K562 (cell line): ENCODE measurements around the gene ARHGEF1. TPM values are rescaled to one million over a fixed set of nuclear protein-coding genes. Genes with fewer than 3 reads are reported as not detected.
A peak's percentile ranks its signal among the peaks of the same experiment; 100 is the strongest.

Source experiments
- CBFB ChIP-seq: sonication (generic); formaldehyde crosslinking; IDR thresholded peaks from 2 replicates; pipeline ENCODE4 v1.4.0; 2020; ENCODE audit warnings: mild to moderate bottlenecking, missing genetic modification reagents
- ELF2 ChIP-seq: fragments of 250-450 bp; sonication (Bioruptor Pico); IDR thresholded peaks from 2 replicates; pipeline ENCODE4 v1.5.0; 2021; ENCODE audit warnings: mild to moderate bottlenecking
- HDAC6 ChIP-seq: IDR thresholded peaks from 2 replicates; pipeline ENCODE4 v1.6.1; 2012; ENCODE audit warnings: low read depth, mild to moderate bottlenecking, control low read depth, inconsistent platforms, low read length, moderate library complexity
- KAT7 ChIP-seq: sonication (generic); formaldehyde crosslinking; IDR thresholded peaks from 2 replicates; pipeline ENCODE4 v1.8.0; 2022; ENCODE audit warnings: missing genetic modification reagents, mild to moderate bottlenecking, borderline replicate concordance
- KDM2B ChIP-seq: fragments of 250-450 bp; sonication (Bioruptor Pico); IDR thresholded peaks from 2 replicates; pipeline ENCODE4 v1.8.0; 2021; ENCODE audit warnings: mild to moderate bottlenecking, moderate library complexity
- KDM5B ChIP-seq: fragments of 200-600 bp; sonication (generic); IDR thresholded peaks from 2 replicates; pipeline ENCODE4 v1.6.1; 2012; ENCODE audit warnings: low read depth, mild to moderate bottlenecking, moderate library complexity, low read length, control low read depth, inconsistent platforms; ENCODE audit not compliant: insufficient replicate concordance
- KLF13 ChIP-seq: fragments of 450-650 bp; IDR thresholded peaks from 2 replicates; pipeline ENCODE4 v1.6.1; 2016; ENCODE audit warnings: missing genetic modification characterization, low read depth, mild to moderate bottlenecking, missing compliant biosample characterization, moderate library complexity, borderline replicate concordance
- MAZ ChIP-seq, 2 experiments: fragments of 450-650 bp in 1 of 2; sonication (generic) in 1 of 2; formaldehyde crosslinking; IDR thresholded peaks in 1 of 2; conservative IDR thresholded peaks in 1 of 2; 2 replicates each; pipeline versions ENCODE4 v1.4.0 to v1.5.0; 2020; ENCODE audit warnings: mild to moderate bottlenecking in 1 of 2, missing genetic modification reagents in 1 of 2
- PATZ1 ChIP-seq: fragments of 250-450 bp; sonication (Bioruptor Pico); IDR thresholded peaks from 2 replicates; pipeline ENCODE4 v1.5.0; 2020; ENCODE audit warnings: mild to moderate bottlenecking, borderline replicate concordance
- PHB2 ChIP-seq: fragments of 450-650 bp; IDR thresholded peaks from 2 replicates; pipeline ENCODE4 v1.6.1; 2017; ENCODE audit warnings: low read depth
- RNF2 ChIP-seq: sonication (generic); IDR thresholded peaks from 2 replicates; pipeline ENCODE4 v1.6.1; 2016
- SAFB ChIP-seq: fragments of 200-400 bp; formaldehyde crosslinking; IDR thresholded peaks from 2 replicates; pipeline ENCODE4 v1.6.1; 2017; ENCODE audit warnings: low read depth, low read length, borderline replicate concordance
- TBL1XR1 ChIP-seq, 2 experiments: IDR thresholded peaks; 2 replicates each; pipeline ENCODE4 v1.6.1; 2012; ENCODE audit warnings: improper control_type of control experiment in 2 of 2, low read length in 2 of 2, mild to moderate bottlenecking in 1 of 2
- ZKSCAN1 ChIP-seq: fragments of 150-350 bp; IDR thresholded peaks from 2 replicates; pipeline ENCODE4 v1.6.1; 2016; ENCODE audit warnings: low read depth, low read length
- ZNF395 ChIP-seq: fragments of 200-800 bp; sonication (Bioruptor generic); IDR thresholded peaks from 2 replicates; pipeline ENCODE4 v1.6.1; 2017; ENCODE audit warnings: missing genetic modification characterization, missing compliant biosample characterization
- ZNF764 ChIP-seq: fragments of 250-450 bp; sonication (Bioruptor Pico); IDR thresholded peaks from 2 replicates; pipeline ENCODE4 v1.4.0; 2020; ENCODE audit warnings: low read depth, mild to moderate bottlenecking, moderate library complexity
- polyA plus RNA-seq, 8 experiments: library from polyadenylated mRNA; depleted of rRNA in 4 of 8; stranded (reverse) in 5 of 8; unstranded in 3 of 8; fragments of >200 nt; fragmentation: Nextera tagmentation in 2 of 8; fragmentation: Illumina TruSeq in 1 of 8; extraction: Ambion mirVana in 2 of 8; extraction: Trizol in 1 of 8; gene quantifications; 2 replicates each; pipeline versions ENCODE4 v1.2.1 to v1.2.3, GENCODE V29; 2011 to 2014; ENCODE audit warnings: inconsistent platforms in 1 of 8, missing spikeins in 1 of 8
- total RNA-seq, 7 experiments: library from RNA; depleted of rRNA in 6 of 7; stranded (reverse); fragments of >200 nt in 6 of 7; fragmentation: Illumina TruSeq in 2 of 7; extraction: Trizol in 2 of 7; gene quantifications; 2 replicates each; pipeline versions ENCODE4 v1.2.1 to v1.2.3, GENCODE V29; 2011 to 2021; ENCODE audit warnings: low replicate concordance in 1 of 7
- TF ChIP-seq, protein P1 (sequence below): fragments of 250-450 bp; sonication (Bioruptor Pico); IDR thresholded peaks from 2 replicates; pipeline ENCODE4 v1.9.0; 2021; ENCODE audit warnings: mild to moderate bottlenecking, inconsistent platforms
- TF ChIP-seq, protein P2 (sequence below): sonication (generic); formaldehyde crosslinking; IDR thresholded peaks from 2 replicates; pipeline ENCODE4 v1.8.0; 2022; ENCODE audit warnings: mild to moderate bottlenecking, missing genetic modification reagents, borderline replicate concordance

ARHGEF1 gene
- total and polyA plus RNA-seq, 9 of the 15 experiments (the other 6 are each of a cell fraction or from before 2014, with no cell fraction given) = 1.9 to 149 (median 29.8) TPM

DNA sequence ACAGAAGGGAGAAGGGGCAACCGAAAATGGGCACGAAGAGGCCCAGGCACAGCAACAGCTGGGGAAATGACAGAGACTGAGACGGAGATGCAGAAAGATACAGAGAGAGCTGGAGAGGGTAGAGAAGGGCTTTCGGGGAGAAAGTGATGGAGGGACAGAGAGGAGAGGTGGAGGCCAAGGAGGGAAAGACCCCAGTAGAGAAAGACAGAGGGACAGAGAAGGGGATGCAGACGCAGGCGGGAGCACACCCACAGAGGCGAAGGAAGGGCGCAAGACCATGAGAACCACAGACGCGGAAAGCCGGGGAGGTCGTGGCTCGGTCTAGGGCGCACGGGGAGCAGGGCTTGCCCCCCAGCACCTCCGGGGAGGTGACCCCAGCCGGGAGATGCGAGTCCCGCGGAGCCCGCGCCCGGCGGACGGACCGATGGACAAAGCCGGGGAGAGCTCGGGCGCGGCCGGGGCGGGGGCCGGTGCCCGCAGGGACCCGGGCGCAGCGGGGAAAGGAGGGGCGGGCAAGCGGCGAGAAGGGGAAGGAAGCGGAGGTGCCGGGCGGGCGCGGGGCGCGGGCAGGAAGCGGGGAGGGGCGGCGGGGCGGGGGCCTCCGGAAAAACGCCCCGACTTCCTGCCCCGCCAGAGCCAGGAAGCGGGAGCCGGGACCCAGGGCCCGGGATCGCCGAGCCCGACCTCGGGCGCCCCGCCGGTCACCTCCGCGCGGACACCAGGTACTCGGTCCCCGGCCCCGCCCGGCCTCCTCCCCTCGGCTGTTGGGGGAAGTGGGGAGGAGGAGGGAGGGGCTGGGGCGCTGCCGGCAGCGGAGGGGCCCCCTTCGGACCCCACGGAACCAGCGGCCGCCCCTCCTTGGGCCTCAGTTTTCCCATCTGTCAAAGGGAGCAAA, at the start of gene ARHGEF1 (continued):
- TF ChIP-seq KAT7 (CRISPR knock-in tag) (no peak), ZNF764 (CRISPR knock-in tag) (no peak), MAZ (CRISPR knock-in tag; conservative IDR thresholded peaks at IDR 0.05 in 1 of 2, IDR thresholded peaks at IDR 0.05 in 1 of 2) (peak; percentile 72 to 77), PATZ1 (CRISPR knock-in tag) (no peak), HDAC6 (no peak), KDM5B (peak; percentile 51), CBFB (CRISPR knock-in tag) (no peak), KLF13 (tag) (no peak), ZNF395 (CRISPR knock-in tag) (0 out of 2 replicates have a peak, but pooled peaks have one; percentile 29), PHB2 (0 out of 2 replicates have a peak, but pooled peaks have one; percentile 19), ELF2 (peak; percentile 50; the same call in 1 of the 2 replicates), SAFB (no peak), TBL1XR1 (IDR thresholded peaks at IDR 0.05; ENCODE audit: low read length in 2 of 2) (no peak), RNF2 (no peak), ZKSCAN1 (no peak), KDM2B (no peak)
- TF ChIP-seq, protein P1, sequence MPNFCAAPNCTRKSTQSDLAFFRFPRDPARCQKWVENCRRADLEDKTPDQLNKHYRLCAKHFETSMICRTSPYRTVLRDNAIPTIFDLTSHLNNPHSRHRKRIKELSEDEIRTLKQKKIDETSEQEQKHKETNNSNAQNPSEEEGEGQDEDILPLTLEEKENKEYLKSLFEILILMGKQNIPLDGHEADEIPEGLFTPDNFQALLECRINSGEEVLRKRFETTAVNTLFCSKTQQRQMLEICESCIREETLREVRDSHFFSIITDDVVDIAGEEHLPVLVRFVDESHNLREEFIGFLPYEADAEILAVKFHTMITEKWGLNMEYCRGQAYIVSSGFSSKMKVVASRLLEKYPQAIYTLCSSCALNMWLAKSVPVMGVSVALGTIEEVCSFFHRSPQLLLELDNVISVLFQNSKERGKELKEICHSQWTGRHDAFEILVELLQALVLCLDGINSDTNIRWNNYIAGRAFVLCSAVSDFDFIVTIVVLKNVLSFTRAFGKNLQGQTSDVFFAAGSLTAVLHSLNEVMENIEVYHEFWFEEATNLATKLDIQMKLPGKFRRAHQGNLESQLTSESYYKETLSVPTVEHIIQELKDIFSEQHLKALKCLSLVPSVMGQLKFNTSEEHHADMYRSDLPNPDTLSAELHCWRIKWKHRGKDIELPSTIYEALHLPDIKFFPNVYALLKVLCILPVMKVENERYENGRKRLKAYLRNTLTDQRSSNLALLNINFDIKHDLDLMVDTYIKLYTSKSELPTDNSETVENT (CRISPR knock-in tag) = no peak
- TF ChIP-seq, protein P2, sequence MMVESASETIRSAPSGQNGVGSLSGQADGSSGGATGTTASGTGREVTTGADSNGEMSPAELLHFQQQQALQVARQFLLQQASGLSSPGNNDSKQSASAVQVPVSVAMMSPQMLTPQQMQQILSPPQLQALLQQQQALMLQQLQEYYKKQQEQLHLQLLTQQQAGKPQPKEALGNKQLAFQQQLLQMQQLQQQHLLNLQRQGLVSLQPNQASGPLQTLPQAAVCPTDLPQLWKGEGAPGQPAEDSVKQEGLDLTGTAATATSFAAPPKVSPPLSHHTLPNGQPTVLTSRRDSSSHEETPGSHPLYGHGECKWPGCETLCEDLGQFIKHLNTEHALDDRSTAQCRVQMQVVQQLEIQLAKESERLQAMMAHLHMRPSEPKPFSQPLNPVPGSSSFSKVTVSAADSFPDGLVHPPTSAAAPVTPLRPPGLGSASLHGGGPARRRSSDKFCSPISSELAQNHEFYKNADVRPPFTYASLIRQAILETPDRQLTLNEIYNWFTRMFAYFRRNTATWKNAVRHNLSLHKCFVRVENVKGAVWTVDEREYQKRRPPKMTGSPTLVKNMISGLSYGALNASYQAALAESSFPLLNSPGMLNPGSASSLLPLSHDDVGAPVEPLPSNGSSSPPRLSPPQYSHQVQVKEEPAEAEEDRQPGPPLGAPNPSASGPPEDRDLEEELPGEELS (CRISPR knock-in tag) = no peak
